C4-2B (cell line): Measurements from ENCODE around the gene DCST2.

Experiments
- ZFX ChIP-seq: fragments of 450-650 bp; IDR thresholded peaks from 2 replicates; pipeline ENCODE4 v1.6.1; 2017
- TF ChIP-seq, protein P1 (sequence below): fragments of 450-650 bp; conservative IDR thresholded peaks from 2 replicates; pipeline ENCODE4 v1.5.1; 2017; ENCODE audit warnings: mild to moderate bottlenecking

DNA sequence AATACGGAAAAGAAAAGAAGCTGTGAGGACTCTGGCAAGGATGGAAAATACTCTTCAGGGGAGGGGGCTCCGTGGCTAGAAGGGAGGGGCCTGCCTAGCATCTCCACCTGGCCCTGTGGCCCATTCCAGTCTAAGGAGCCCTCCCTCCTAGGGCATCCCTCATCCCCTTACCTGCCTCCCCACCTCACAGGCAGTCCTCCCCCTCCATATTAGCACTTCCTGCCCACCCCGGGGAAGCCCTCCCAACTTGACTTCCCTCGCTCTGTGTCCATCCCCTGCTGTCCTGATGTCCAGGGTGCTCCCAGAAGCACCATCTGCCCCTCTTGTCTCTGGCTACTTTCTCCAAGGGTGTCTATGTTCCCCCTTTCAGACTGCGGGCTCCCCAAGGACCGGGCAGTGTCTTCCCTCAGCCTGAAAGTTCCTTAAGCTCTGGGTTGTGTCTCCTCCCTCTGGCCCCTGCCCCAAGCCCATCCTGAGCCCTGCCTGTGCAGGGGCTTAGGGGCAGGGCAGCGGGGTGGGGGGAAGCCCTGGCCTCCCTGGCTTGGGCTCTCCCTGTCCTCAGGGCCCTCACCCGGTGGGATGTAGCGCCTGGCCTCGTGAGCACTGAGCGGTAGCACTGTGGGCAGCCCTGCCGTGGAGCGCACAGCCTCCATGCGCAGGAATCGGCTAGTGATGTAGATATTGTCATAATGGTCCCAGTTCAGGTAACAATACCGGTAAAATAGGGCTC lies 3.9 kb downstream of the DCST2 start:
- TF ChIP-seq, protein P1, sequence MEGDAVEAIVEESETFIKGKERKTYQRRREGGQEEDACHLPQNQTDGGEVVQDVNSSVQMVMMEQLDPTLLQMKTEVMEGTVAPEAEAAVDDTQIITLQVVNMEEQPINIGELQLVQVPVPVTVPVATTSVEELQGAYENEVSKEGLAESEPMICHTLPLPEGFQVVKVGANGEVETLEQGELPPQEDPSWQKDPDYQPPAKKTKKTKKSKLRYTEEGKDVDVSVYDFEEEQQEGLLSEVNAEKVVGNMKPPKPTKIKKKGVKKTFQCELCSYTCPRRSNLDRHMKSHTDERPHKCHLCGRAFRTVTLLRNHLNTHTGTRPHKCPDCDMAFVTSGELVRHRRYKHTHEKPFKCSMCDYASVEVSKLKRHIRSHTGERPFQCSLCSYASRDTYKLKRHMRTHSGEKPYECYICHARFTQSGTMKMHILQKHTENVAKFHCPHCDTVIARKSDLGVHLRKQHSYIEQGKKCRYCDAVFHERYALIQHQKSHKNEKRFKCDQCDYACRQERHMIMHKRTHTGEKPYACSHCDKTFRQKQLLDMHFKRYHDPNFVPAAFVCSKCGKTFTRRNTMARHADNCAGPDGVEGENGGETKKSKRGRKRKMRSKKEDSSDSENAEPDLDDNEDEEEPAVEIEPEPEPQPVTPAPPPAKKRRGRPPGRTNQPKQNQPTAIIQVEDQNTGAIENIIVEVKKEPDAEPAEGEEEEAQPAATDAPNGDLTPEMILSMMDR, result no peak
- TF ChIP-seq ZFX, result no peak
